Hematopoietic multipotent progenitor cell treated with erythropoietin and hydrocortisone succinate and interleukin-3 and kit ligand, for 17 days (in vitro differentiated cells): ENCODE data around the gene SYT2.
"Not testable (repeated sequence)": the region's sequence is repeated elsewhere in the genome, so short reads cannot be mapped to it uniquely, and the experiment has no call there.

Experiments used
- DNase-seq: peaks from one replicate; pipeline ENCODE4 v3.0.0-alpha.2; 2015; ENCODE audit warnings: low spot score

SYT2 gene

GRCh38 chr1:202710070-202711045, at the start of gene SYT2:
SYT2 (minus strand) TSS chr1:202710454; CDS start chr1:202605772, 104,682 bp downstream.
- no peak for DNase-seq

- no peak for DNase-seq
Observed at GRCh38 chr1:202756391-202756790, 46.1 kb upstream of the SYT2 start.

GRCh38 chr1:202754293-202754692, 44.0 kb upstream of the SYT2 start:
- DNase-seq: no peak

GRCh38 chr1:202752774-202753173, 42.5 kb upstream of the SYT2 start:
- no peak for DNase-seq

GRCh38 chr1:202750761-202751160, 40.5 kb upstream of the SYT2 start:
- DNase-seq: no peak

- no peak for DNase-seq
Observed at GRCh38 chr1:202750024-202750423, 39.8 kb upstream of the SYT2 start.

GRCh38 chr1:202745323-202745888, 35.2 kb upstream of the SYT2 start:
- DNase-seq: no peak

- not testable (repeated sequence) for DNase-seq
Observed at GRCh38 chr1:202744770-202745169, 34.5 kb upstream of the SYT2 start.

- DNase-seq: no peak
Observed at GRCh38 chr1:202742496-202742895, 32.2 kb upstream of the SYT2 start.

- DNase-seq: no peak
Observed at GRCh38 chr1:202733251-202733650, 23.0 kb upstream of the SYT2 start.

GRCh38 chr1:202728951-202729350, 18.7 kb upstream of the SYT2 start:
- no peak for DNase-seq

- DNase-seq: no peak
Observed at GRCh38 chr1:202725526-202725925, 15.3 kb upstream of the SYT2 start.

GRCh38 chr1:202723708-202724107, 13.5 kb upstream of the SYT2 start:
- no peak for DNase-seq

GRCh38 chr1:202723046-202723445, 12.8 kb upstream of the SYT2 start:
- DNase-seq: not testable (repeated sequence)

- no peak for DNase-seq
Observed at GRCh38 chr1:202716654-202717053, 6.4 kb upstream of the SYT2 start.

- DNase-seq: not testable (repeated sequence)
Observed at GRCh38 chr1:202714202-202714601, 3.9 kb upstream of the SYT2 start.

- DNase-seq: no peak
Observed at GRCh38 chr1:202713110-202713509, 2.9 kb upstream of the SYT2 start.

GRCh38 chr1:202711949-202712635, 1.8 kb upstream of the SYT2 start:
- DNase-seq: no peak

GRCh38 chr1:202709276-202710041, 795 bp downstream of the SYT2 start:
- DNase-seq: no peak

- DNase-seq: no peak
Observed at GRCh38 chr1:202708456-202709275, 1.6 kb downstream of the SYT2 start.

GRCh38 chr1:202706851-202707250, 3.4 kb downstream of the SYT2 start:
- DNase-seq: no peak
